Measurements from ENCODE around the gene SELENOM.
"Not testable (repeated sequence)": the region's sequence is repeated elsewhere in the genome, so short reads cannot be mapped to it uniquely, and the experiment has no call there.

The SELENOM gene

GRCh38 chr22:31119026-31119717, 11.8 kb upstream of the SELENOM start:
- TF ChIP-seq POU2F2 (IDR thresholded peaks at IDR 0.05; ENCODE audit: low read depth, low read length) (no peak), POLR2AphosphoS5 (IDR thresholded peaks at IDR 0.05; ENCODE audit: low read depth, low read length) (no peak), SPI1 (IDR thresholded peaks at IDR 0.05; ENCODE audit: low read depth, low read length) (no peak), POLR2A (IDR thresholded peaks at IDR 0.05; ENCODE audit: low read depth, low read length) (no peak), PAX5 (IDR thresholded peaks at IDR 0.05; ENCODE audit: insufficient read depth, low read length, severe bottlenecking) (no peak), TAF1 (IDR thresholded peaks at IDR 0.05; ENCODE audit: low read depth, low read length) (no peak)
- no peak for DNase-seq (ENCODE audit: insufficient read length, low spot score)
- FAIRE-seq, result no peak

- no peak for DNase-seq (ENCODE audit: insufficient read length, low spot score)
These were observed 10.9 kb upstream of the SELENOM start for GRCh38 chr22:31118046-31118820.

GRCh38 chr22:31112547-31113091, 5.3 kb upstream of the SELENOM start:
- not testable (repeated sequence) for DNase-seq (ENCODE audit: insufficient read length, low spot score); FAIRE-seq

More at GRCh38 chr22:31118046-31118820, 10.9 kb upstream of the SELENOM start:
- FAIRE-seq, result no peak
- TF ChIP-seq POU2F2 (IDR thresholded peaks at IDR 0.05; ENCODE audit: low read depth, low read length) (no peak), POLR2AphosphoS5 (IDR thresholded peaks at IDR 0.05; ENCODE audit: low read depth, low read length) (no peak), PAX5 (IDR thresholded peaks at IDR 0.05; ENCODE audit: insufficient read depth, low read length, severe bottlenecking) (no peak), SPI1 (IDR thresholded peaks at IDR 0.05; ENCODE audit: low read depth, low read length) (no peak), POLR2A (IDR thresholded peaks at IDR 0.05; ENCODE audit: low read depth, low read length) (no peak), TAF1 (IDR thresholded peaks at IDR 0.05; ENCODE audit: low read depth, low read length) (no peak)

- DNase-seq (ENCODE audit: insufficient read length, low spot score) (no peak), FAIRE-seq (no peak)
- TF ChIP-seq POLR2A (IDR thresholded peaks at IDR 0.05; ENCODE audit: low read depth, low read length) (no peak), POLR2AphosphoS5 (IDR thresholded peaks at IDR 0.05; ENCODE audit: low read depth, low read length) (no peak), PAX5 (IDR thresholded peaks at IDR 0.05; ENCODE audit: insufficient read depth, low read length, severe bottlenecking) (no peak), POU2F2 (IDR thresholded peaks at IDR 0.05; ENCODE audit: low read depth, low read length) (no peak), TAF1 (IDR thresholded peaks at IDR 0.05; ENCODE audit: low read depth, low read length) (no peak)
These were observed 488 bp upstream of the SELENOM start for GRCh38 chr22:31107894-31108218.

GRCh38 chr22:31106731-31107177, 614 bp downstream of the SELENOM start:
- FAIRE-seq (no peak), DNase-seq (ENCODE audit: insufficient read length, low spot score) (no peak)
- no peak for TF ChIP-seq POLR2AphosphoS5 (IDR thresholded peaks at IDR 0.05; ENCODE audit: low read depth, low read length)
- no peak for TF ChIP-seq POLR2A (IDR thresholded peaks at IDR 0.05; ENCODE audit: low read depth, low read length)
- TF ChIP-seq POU2F2 (IDR thresholded peaks at IDR 0.05; ENCODE audit: low read depth, low read length), result no peak
- TF ChIP-seq TAF1 (IDR thresholded peaks at IDR 0.05; ENCODE audit: low read depth, low read length), result no peak
- TF ChIP-seq SPI1 (IDR thresholded peaks at IDR 0.05; ENCODE audit: low read depth, low read length), result no peak
- no peak for TF ChIP-seq PAX5 (IDR thresholded peaks at IDR 0.05; ENCODE audit: insufficient read depth, low read length, severe bottlenecking)

GRCh38 chr22:31106001-31106571, 1.3 kb downstream of the SELENOM start:
- no peak for FAIRE-seq
- no peak for TF ChIP-seq POLR2A (IDR thresholded peaks at IDR 0.05; ENCODE audit: low read depth, low read length)
- TF ChIP-seq TAF1 (IDR thresholded peaks at IDR 0.05; ENCODE audit: low read depth, low read length), result no peak
- TF ChIP-seq POU2F2 (IDR thresholded peaks at IDR 0.05; ENCODE audit: low read depth, low read length), result no peak
- no peak for TF ChIP-seq PAX5 (IDR thresholded peaks at IDR 0.05; ENCODE audit: insufficient read depth, low read length, severe bottlenecking)
- TF ChIP-seq SPI1 (IDR thresholded peaks at IDR 0.05; ENCODE audit: low read depth, low read length), result no peak
- TF ChIP-seq POLR2AphosphoS5 (IDR thresholded peaks at IDR 0.05; ENCODE audit: low read depth, low read length), result no peak
- DNase-seq (ENCODE audit: insufficient read length, low spot score), result no peak

- FAIRE-seq, result no peak
- DNase-seq (ENCODE audit: insufficient read length, low spot score), result no peak
These were observed 2.0 kb downstream of the SELENOM start for GRCh38 chr22:31105282-31105929.

GRCh38 chr22:31104869-31105268, 2.5 kb downstream of the SELENOM start:
- DNase-seq (ENCODE audit: insufficient read length, low spot score), result no peak
- no peak for FAIRE-seq
- TF ChIP-seq POU2F2 (IDR thresholded peaks at IDR 0.05; ENCODE audit: low read depth, low read length), result no peak
- no peak for TF ChIP-seq POLR2AphosphoS5 (IDR thresholded peaks at IDR 0.05; ENCODE audit: low read depth, low read length)
- no peak for TF ChIP-seq TAF1 (IDR thresholded peaks at IDR 0.05; ENCODE audit: low read depth, low read length)
- TF ChIP-seq SPI1 (IDR thresholded peaks at IDR 0.05; ENCODE audit: low read depth, low read length), result no peak
- TF ChIP-seq PAX5 (IDR thresholded peaks at IDR 0.05; ENCODE audit: insufficient read depth, low read length, severe bottlenecking), result no peak
- TF ChIP-seq POLR2A (IDR thresholded peaks at IDR 0.05; ENCODE audit: low read depth, low read length), result no peak

More at GRCh38 chr22:31105282-31105929, 2.0 kb downstream of the SELENOM start:
- TF ChIP-seq POU2F2 (IDR thresholded peaks at IDR 0.05; ENCODE audit: low read depth, low read length) (no peak), PAX5 (IDR thresholded peaks at IDR 0.05; ENCODE audit: insufficient read depth, low read length, severe bottlenecking) (no peak), POLR2A (IDR thresholded peaks at IDR 0.05; ENCODE audit: low read depth, low read length) (no peak), SPI1 (IDR thresholded peaks at IDR 0.05; ENCODE audit: low read depth, low read length) (no peak), POLR2AphosphoS5 (IDR thresholded peaks at IDR 0.05; ENCODE audit: low read depth, low read length) (no peak), TAF1 (IDR thresholded peaks at IDR 0.05; ENCODE audit: low read depth, low read length) (no peak)
